HepG2 (cell line): ENCODE data around the gene FCRL2. TPM values are rescaled to one million over a fixed set of nuclear protein-coding genes. Genes with fewer than 3 reads are reported as not detected.
A peak's percentile ranks its signal among the peaks of the same experiment; 100 is the strongest.

Experiments used
- ATAC-seq: fragments of 200-7000 bp; cut with Tn5 transposase; 3 replicates; pipeline ENCODE4 v1.9.1; 2020; ENCODE audit warnings: mild to moderate bottlenecking, moderate library complexity
- BruUV-seq: library from RNA; stranded (reverse); fragments of 400-500 nt; replicated peaks from 2 replicates; lab custom pipeline; 2021; lab: Mats Ljungman, UMichigan
- CTCF ChIA-PET: fragments of 300-600 bp; formaldehyde crosslinking; extraction: SDS; loops from one replicate; lab custom pipeline; 2021; ENCODE audit warnings: low total read pairs, inconsistent platforms, low intra/inter-chr PET ratio; lab: Yijun Ruan, JAX
- POLR2A ChIA-PET: fragments of 350-600 bp; sonication (Branson Sonifier 250); formaldehyde crosslinking; loops from one replicate; lab custom pipeline; 2020; ENCODE audit warnings: antibody characterized with exemption, inconsistent platforms; lab: Yijun Ruan, JAX
- DNase-seq: peaks from one replicate; pipeline ENCODE4 v3.0.0-alpha.2; 2015; ENCODE audit warnings: low spot score
- FAIRE-seq: peaks from 3 replicates; lab custom pipeline; 2011; peaks lifted over from hg19 to GRCh38; lab: Jason Lieb, UNC
- H2AFZ ChIP-seq: one replicate; pipeline ENCODE4 v1.6.1; 2011; ENCODE audit warnings: low read length, inconsistent platforms
- H3K27ac ChIP-seq: fragments of 300-600 bp; 3 replicates; pipeline ENCODE4 v1.8.0; 2011; ENCODE audit warnings: mixed run types, mild to moderate bottlenecking, mixed read lengths, low read length, inconsistent platforms; ENCODE audit not compliant: insufficient read depth; ENCODE audit errors: extremely low read length
- H3K27me3 ChIP-seq, 2 experiments: fragments of 200-600 bp in 1 of 2; 2 replicates in 1 of 2; 3 replicates in 1 of 2; pipeline versions ENCODE4 v1.6.0 to v1.8.0; 2011; ENCODE audit warnings: low read length in 2 of 2, mild to moderate bottlenecking in 2 of 2, moderate library complexity in 2 of 2, inconsistent platforms in 1 of 2; ENCODE audit not compliant: insufficient read depth in 2 of 2, control insufficient read depth in 1 of 2
- H3K36me3 ChIP-seq, 2 experiments: fragments of 200-600 bp in 1 of 2; replicated peaks in 1 of 2; 2 replicates in 1 of 2; 3 replicates in 1 of 2; pipeline versions ENCODE4 v1.5.1 to v1.8.0; 2011; ENCODE audit warnings: low read length in 2 of 2, inconsistent platforms in 1 of 2; ENCODE audit not compliant: insufficient read depth in 2 of 2, control insufficient read depth in 1 of 2
- H3K4me1 ChIP-seq: 2 replicates; pipeline ENCODE4 v1.5.1; 2012; ENCODE audit warnings: low read length, inconsistent platforms; ENCODE audit not compliant: insufficient read depth
- H3K4me2 ChIP-seq: 2 replicates; pipeline ENCODE4 v1.6.0; 2011; ENCODE audit warnings: low read depth, low read length, inconsistent platforms
- H3K4me3 ChIP-seq, 3 experiments: fragments of 200-600 bp in 1 of 3; sonication (generic), shearing (Covaris generic) in 1 of 3; replicated peaks in 1 of 3; 2 replicates each; pipeline ENCODE4 v1.5.1; 2011 to 2016; ENCODE audit warnings: low read length in 3 of 3, inconsistent platforms in 2 of 3, low read depth in 2 of 3, mild to moderate bottlenecking in 2 of 3, control low read depth in 1 of 3, mixed read lengths in 1 of 3; ENCODE audit not compliant: insufficient read depth in 1 of 3
- H3K79me2 ChIP-seq: one replicate; pipeline ENCODE4 v1.6.1; 2011; ENCODE audit warnings: low read length, inconsistent platforms; ENCODE audit not compliant: insufficient read depth
- H3K9ac ChIP-seq: 2 replicates; pipeline ENCODE4 v1.6.0; 2011; ENCODE audit warnings: mild to moderate bottlenecking, low read depth, low read length, inconsistent platforms; ENCODE audit not compliant: insufficient read depth
- H3K9me3 ChIP-seq: 2 replicates; pipeline ENCODE4 v1.5.1; 2012; ENCODE audit warnings: mild to moderate bottlenecking, low read length
- H4K20me1 ChIP-seq: 2 replicates; pipeline ENCODE4 v1.6.0; 2011; ENCODE audit warnings: inconsistent platforms, mild to moderate bottlenecking, low read length, moderate library complexity; ENCODE audit not compliant: insufficient read depth
- CBX2 ChIP-seq, 2 experiments: fragments of 200-600 bp in 1 of 2; sonication (generic); formaldehyde crosslinking in 1 of 2; IDR thresholded peaks; 2 replicates each; pipeline versions ENCODE4 v1.7.0 to v1.8.1; 2018 to 2022; ENCODE audit warnings: low read depth in 2 of 2, low read length in 1 of 2, mild to moderate bottlenecking in 1 of 2, missing genetic modification reagents in 1 of 2
- FOXA3 ChIP-seq: IDR thresholded peaks from 2 replicates; pipeline ENCODE4 v1.6.1; 2016; ENCODE audit warnings: missing genetic modification reagents, missing compliant biosample characterization
- ZBTB21 ChIP-seq: sonication (generic); formaldehyde crosslinking; IDR thresholded peaks from 2 replicates; pipeline ENCODE4 v1.4.0; 2020; ENCODE audit warnings: missing genetic modification reagents
- ZNF160 ChIP-seq: sonication (generic); formaldehyde crosslinking; IDR thresholded peaks from 2 replicates; pipeline ENCODE4 v1.8.0; 2022; ENCODE audit warnings: mild to moderate bottlenecking, inconsistent platforms, missing genetic modification reagents
- ZNF24 ChIP-seq: fragments of 450-650 bp; IDR thresholded peaks from 2 replicates; pipeline ENCODE4 v1.6.1; 2017; ENCODE audit warnings: antibody characterized with exemption, mild to moderate bottlenecking
- WGBS: methylation state at CpG from one replicate; pipeline ENCODE4 v1.1.6; 2017; ENCODE audit warnings: low lambda C conversion rate; 5-methylcytosine and 5-hydroxymethylcytosine counted together
- in situ Hi-C: cut with HindIII; loops from 2 replicates; pipeline ENCODE4 v1.10.0; 2017; ENCODE audit warnings: low pct_unique_long_range_greater_than_20kb; ENCODE audit not compliant: extremely low pct_ligation_motif_present
- intact Hi-C: fragments of 100-400 bp; cut with micrococcal nuclease; formaldehyde crosslinking; loops from one replicate; pipeline ENCODE4 v1.10.0; 2022; ENCODE audit not compliant: unreplicated experiment
- polyA plus RNA-seq, 8 experiments: library from polyadenylated mRNA; depleted of rRNA in 3 of 8; stranded (reverse) in 7 of 8; unstranded in 1 of 8; fragments of >200 nt; fragmentation: Illumina TruSeq in 4 of 8; extraction: Trizol in 4 of 8; gene quantifications; 2 replicates each; pipeline versions ENCODE4 v1.2.1 to v1.2.3, GENCODE V29; 2011 to 2016; ENCODE audit warnings: low read depth in 4 of 8, missing spikeins in 1 of 8, mixed read lengths in 1 of 8; ENCODE audit not compliant: insufficient read depth in 1 of 8
- total RNA-seq, 5 experiments: library from RNA; depleted of rRNA; stranded (reverse); fragments of >200 nt; fragmentation: Illumina TruSeq; extraction: Trizol; gene quantifications; 2 replicates each; pipeline ENCODE4 v1.2.3, GENCODE V29; 2016; ENCODE audit warnings: low read depth in 1 of 5

FCRL2 gene
- total and polyA plus RNA-seq, 2 of the 13 experiments (the other 11 are each of a cell fraction or from before 2014, with no cell fraction given): not detected

DNA sequence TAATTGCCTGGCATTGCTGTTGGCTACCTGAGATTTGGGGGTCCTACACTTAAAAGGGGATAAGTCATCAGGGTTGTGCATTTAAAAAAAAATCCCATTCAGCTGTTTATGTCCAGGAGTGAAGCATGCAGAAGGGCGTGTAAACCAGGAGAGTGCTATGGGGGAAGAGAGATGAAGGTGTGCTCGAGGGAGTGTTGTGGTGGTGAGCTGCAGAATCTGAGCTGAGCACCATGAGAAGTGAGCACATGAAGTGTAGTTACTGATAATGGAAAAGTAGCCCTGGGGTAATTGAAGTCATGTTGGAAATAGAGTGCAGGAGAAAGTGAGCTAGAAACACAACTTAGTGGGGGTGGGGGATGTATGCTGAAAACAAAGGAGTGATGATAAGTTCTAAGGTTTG is 42.3 kb upstream of the FCRL2 start:
- CTCF ChIA-PET: no interaction called here
- in situ Hi-C loops: no loop called here
- Histone ChIP-seq H3K4me2 (no peak overlapping the region), H3K27me3 (no peaks in the 10 kb centered on the region), H3K27ac (no peak overlapping the region), H3K36me3 (no peaks in the 10 kb centered on the region), H3K4me3 (no peak overlapping the region), H3K4me1 (no peaks in the 10 kb centered on the region)
- no peak for FAIRE-seq
- no TSS peak for BruUV-seq
- TF ChIP-seq FOXA3 (CRISPR knock-in tag) (no peak), CBX2 (IDR thresholded peaks at IDR 0.05; ENCODE audit: low read depth, low read length) (no peak), CBX2 (CRISPR knock-in tag; IDR thresholded peaks at IDR 0.05; ENCODE audit: low read depth) (no peak), ZNF24 (no peak)
- TF ChIP-seq, all 625 proteins: peak for 0
- H3K9ac ChIP-seq: no peak overlapping the region
- ATAC-seq (no peak), DNase-seq (no peak)
- WGBS: 2% methylated on average over 2 of the region's 2 CpGs
- H3K79me2 ChIP-seq: no peaks in the 10 kb centered on the region
- POLR2A ChIA-PET: no interaction called here
- no peaks in the 10 kb centered on the region for H3K9me3 ChIP-seq
- no peaks in the 10 kb centered on the region for H4K20me1 ChIP-seq
- intact Hi-C loops: no loop called here
- no peak overlapping the region for H2AFZ ChIP-seq

DNA sequence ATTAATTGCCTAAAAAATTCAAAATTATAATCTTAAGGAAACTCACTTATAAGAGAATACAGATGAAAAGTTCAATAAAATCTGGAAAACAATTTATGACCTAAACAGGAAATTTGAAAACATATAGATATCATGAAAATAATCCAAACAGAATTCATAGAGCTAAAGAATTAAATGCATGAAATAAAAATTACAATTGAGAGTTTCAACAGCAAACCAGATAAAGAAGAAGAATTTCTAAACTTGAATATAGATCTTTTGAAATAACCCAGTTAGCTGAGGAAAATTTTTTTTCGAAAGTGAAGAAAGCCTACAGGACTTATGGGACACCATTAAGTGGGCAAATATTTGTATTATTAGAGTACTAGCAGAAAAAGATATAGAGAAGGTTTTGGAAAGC is 36.3 kb upstream of the FCRL2 start:
- POLR2A ChIA-PET: no interaction called here
- no peak for DNase-seq
- no peaks in the 10 kb centered on the region for H4K20me1 ChIP-seq
- H3K27ac ChIP-seq: no peak overlapping the region
- no peaks in the 10 kb centered on the region for H3K27me3 ChIP-seq
- H2AFZ ChIP-seq: no peak overlapping the region
- peaks cover 31% of the 10 kb centered on the region for H3K9me3 ChIP-seq
- H3K4me2 ChIP-seq: no peak overlapping the region
- in situ Hi-C loops: no loop called here
- H3K79me2 ChIP-seq: no peaks in the 10 kb centered on the region
- H3K36me3 ChIP-seq: no peaks in the 10 kb centered on the region
- H3K4me3 ChIP-seq: no peak overlapping the region
- no peak for FAIRE-seq
- CTCF ChIA-PET: no interaction called here
- peak; percentile 63; the same call in 1 of the 2 replicates for TF ChIP-seq ZNF160 (CRISPR knock-in tag)
- no peak for TF ChIP-seq ZBTB21
- TF ChIP-seq, all 625 proteins: peak for 1
- H3K4me1 ChIP-seq: no peaks in the 10 kb centered on the region
- no TSS peak for BruUV-seq
- intact Hi-C loops: no loop called here
- 0% methylated on average over 1 of the region's 1 CpG for WGBS
- H3K9ac ChIP-seq: no peak overlapping the region
- ATAC-seq: no peak
